ENCODE results near the gene ZCCHC14.

The ZCCHC14 gene

DNA sequence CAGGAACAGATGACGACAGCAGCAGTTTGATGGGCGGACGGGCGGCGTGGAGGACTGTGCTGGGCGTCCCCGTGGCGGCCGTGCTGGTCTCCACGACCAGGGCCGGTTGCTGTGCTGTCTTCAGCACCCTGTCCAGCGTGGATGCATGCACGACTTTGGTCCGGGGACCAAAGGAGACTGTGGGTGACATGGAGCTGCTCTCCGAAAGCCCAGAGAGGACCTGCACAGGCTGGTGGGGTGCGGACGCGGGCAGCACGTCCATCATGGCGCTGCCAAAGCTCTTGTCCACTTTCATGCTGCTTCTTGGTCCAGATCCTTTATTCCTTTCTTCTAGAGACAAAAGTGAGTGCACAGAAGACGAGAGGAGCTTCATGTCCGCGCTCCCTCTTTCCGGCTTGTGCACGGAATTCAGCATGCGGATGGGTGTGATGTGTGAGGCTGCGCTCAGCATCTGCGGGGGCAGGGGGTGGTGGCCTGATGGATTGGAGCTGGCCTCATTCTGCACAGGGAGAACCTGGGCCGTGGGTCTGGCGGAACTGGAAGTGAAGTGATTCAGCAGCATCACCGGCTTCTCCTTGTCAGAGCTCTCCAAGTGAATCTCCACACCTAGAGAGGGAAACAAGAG, 80.3 kb downstream of the ZCCHC14 start:
- no peak for DNase-seq (ENCODE audit: low read depth)
- TF ChIP-seq CTCF (conservative IDR thresholded peaks at IDR 0.05; ENCODE audit: low read length): no peak
- H3K4me3 ChIP-seq (ENCODE audit: low read length): no peak overlapping the region

DNA sequence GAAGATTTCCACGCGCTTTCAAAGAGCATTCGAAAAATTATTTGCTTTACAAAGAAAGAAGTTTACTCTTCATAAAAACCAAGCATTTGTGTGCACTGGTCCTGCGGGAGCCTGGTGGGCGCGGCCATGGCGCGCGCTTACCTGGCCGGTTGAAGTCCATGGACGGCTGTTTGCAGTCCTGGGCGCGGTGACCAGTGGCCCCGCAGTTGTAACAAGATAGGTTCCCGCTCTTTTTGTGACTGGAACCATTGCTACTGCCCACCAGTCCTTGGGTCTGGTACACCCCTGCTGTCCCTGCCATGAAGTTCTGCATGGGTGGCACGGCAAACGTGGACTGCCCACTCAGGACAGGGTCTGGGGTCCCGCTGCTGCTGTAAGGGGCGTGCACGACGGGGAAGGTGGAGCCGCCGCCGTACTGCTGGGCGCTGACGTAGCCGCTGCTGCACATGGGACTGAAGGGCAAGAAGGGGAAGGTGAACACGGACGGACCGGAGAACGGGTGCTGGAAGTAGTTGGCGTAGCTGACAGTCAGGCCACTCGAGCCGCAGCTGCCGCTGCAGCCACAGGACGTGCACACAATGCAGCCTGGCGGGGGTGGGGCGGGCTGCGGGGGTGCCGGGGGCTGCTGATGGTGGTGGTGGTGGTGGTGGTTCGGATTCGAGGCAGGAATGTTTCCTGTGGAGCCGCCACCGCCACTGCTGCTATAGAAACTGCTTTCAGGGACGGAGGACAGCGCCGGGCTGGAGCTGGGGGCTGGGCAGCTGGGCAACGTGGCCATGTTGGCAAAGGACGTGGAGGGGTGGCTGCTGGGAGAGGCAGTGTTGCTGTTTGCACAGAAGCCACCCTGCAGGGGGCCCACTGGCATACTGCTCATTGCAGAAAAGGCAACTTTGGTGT, 81.2 kb downstream of the ZCCHC14 start:
- no peak for DNase-seq (ENCODE audit: low read depth)
- no peak overlapping the region for H3K4me3 ChIP-seq (ENCODE audit: low read length)
- TF ChIP-seq CTCF (conservative IDR thresholded peaks at IDR 0.05; ENCODE audit: low read length): no peak

DNA sequence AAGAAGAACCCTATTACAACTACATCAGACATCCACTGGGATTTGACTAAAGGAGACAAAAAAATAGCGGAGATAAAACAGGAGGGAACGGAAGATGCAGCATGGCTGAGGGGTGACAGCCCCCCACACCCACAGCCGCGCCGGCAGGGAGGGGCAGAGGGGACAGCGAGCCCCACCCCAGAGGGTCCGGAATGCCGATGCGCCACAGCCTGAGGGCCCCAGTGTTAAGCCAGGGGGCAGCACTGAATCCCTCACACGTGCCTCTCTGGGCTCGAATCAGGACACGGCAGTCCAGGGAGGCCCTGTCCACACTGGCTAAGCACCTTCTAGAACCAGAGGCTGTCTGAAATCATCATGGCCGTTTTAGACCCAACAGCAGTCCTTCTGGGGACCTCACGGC, 81.9 kb downstream of the ZCCHC14 start:
- no peak for DNase-seq (ENCODE audit: low read depth)
- TF ChIP-seq CTCF (conservative IDR thresholded peaks at IDR 0.05; ENCODE audit: low read length): no peak
- no peak overlapping the region for H3K4me3 ChIP-seq (ENCODE audit: low read length)

DNA sequence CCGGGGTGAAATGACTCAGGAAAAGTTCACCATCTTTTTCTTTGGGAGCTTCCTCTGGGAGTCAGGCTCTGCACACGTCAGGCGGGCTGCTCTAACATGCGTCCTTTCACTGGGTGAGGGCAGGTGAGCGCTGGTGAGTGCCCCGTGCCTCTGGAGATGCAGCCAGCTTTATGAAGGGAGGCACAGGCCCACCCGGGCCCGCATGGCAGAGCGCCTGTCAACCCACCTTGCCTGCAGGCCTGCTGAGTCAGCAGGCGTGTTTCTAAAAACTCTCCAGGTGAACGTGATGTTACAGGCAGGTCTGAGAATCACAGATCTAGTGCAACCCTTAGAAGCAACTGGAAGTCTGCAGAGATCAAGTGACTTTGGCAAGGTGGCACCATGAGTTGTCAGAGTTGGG, 82.3 kb downstream of the ZCCHC14 start:
- no peak for TF ChIP-seq CTCF (conservative IDR thresholded peaks at IDR 0.05; ENCODE audit: low read length)
- no peak for DNase-seq (ENCODE audit: low read depth)
- H3K4me3 ChIP-seq (ENCODE audit: low read length): no peak overlapping the region

DNA sequence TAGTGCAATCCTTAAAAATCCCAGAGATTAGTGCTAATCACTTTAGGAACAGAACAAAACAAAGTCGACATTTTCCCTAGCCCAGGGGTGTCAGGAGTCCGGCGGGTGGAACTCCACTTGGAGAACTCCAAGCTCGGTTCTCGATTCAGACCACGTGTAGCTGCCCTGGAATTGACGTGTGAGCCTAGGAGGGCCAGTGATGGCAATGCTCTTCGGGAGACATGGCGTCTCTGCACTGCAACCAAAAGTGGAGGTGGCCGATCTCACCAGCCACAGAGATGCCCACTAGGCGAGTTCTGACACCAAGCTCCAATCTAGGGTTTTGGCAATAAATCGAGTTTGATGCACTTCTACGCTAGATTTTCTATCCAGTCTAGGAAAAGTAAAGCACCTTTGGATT, 83.0 kb downstream of the ZCCHC14 start:
- H3K4me3 ChIP-seq (ENCODE audit: low read length): no peak overlapping the region
- DNase-seq (ENCODE audit: low read depth): no peak
- TF ChIP-seq CTCF (conservative IDR thresholded peaks at IDR 0.05; ENCODE audit: low read length): no peak

- H3K4me3 ChIP-seq (ENCODE audit: low read length): no peak overlapping the region
- DNase-seq (ENCODE audit: low read depth): no peak
- TF ChIP-seq CTCF (conservative IDR thresholded peaks at IDR 0.05; ENCODE audit: low read length): no peak
Measured at GRCh38 chr16:87409153-87409552, 83.7 kb downstream of the ZCCHC14 start.

Measured in AG10803 (cell line).